GM19025 (cell line): Measurements from ENCODE around the gene FBXL5.
A peak's percentile ranks its signal among the peaks of the same experiment; 100 is the strongest.

ENCODE experiments used
- ATAC-seq: cut with Tn5 transposase; IDR thresholded peaks from one replicate; pipeline ENCODE4 v1.9.1; 2021; ENCODE audit warnings: mild to moderate bottlenecking, low read depth, moderate library complexity; ENCODE audit not compliant: unreplicated experiment

FBXL5 gene

GRCh38 chr4:15655223-15656037 lies at the start of gene FBXL5:
TSS of gene FBXL5 (minus strand) at chr4:15655357. CDS start at chr4:15655287, 70 bp downstream.
- ATAC-seq: peak; percentile 73

- no peak for ATAC-seq
Measured at GRCh38 chr4:15704129-15704528, 49.0 kb upstream of the FBXL5 start.

GRCh38 chr4:15703439-15703838 lies 48.3 kb upstream of the FBXL5 start:
- no peak for ATAC-seq

- peak; percentile 72 for ATAC-seq
Measured at GRCh38 chr4:15702941-15703403, 47.8 kb upstream of the FBXL5 start, which contains the start of gene BST1. TSS of gene BST1 (plus strand) at chr4:15703065. CDS start at chr4:15703145, 80 bp downstream.

- no peak for ATAC-seq
Measured at GRCh38 chr4:15696866-15697265, 41.7 kb upstream of the FBXL5 start.

- ATAC-seq: no peak
Measured at GRCh38 chr4:15695729-15696128, 40.6 kb upstream of the FBXL5 start.

- no peak for ATAC-seq
Measured at GRCh38 chr4:15695240-15695699, 40.1 kb upstream of the FBXL5 start.

- no peak for ATAC-seq
Measured at GRCh38 chr4:15694431-15694830, 39.3 kb upstream of the FBXL5 start.

- ATAC-seq: no peak
Measured at GRCh38 chr4:15692602-15693001, 37.4 kb upstream of the FBXL5 start.

- no peak for ATAC-seq
Measured at GRCh38 chr4:15691346-15692135, 36.4 kb upstream of the FBXL5 start.

GRCh38 chr4:15690020-15690809 lies 35.1 kb upstream of the FBXL5 start:
- ATAC-seq: no peak

GRCh38 chr4:15689540-15689939 lies 34.4 kb upstream of the FBXL5 start:
- no peak for ATAC-seq

GRCh38 chr4:15688051-15688450 lies 32.9 kb upstream of the FBXL5 start:
- ATAC-seq: no peak

- ATAC-seq: no peak
Measured at GRCh38 chr4:15684498-15684897, 29.3 kb upstream of the FBXL5 start.

- ATAC-seq: no peak
Measured at GRCh38 chr4:15683143-15683495, 28.0 kb upstream of the FBXL5 start.

- no peak for ATAC-seq
Measured at GRCh38 chr4:15682242-15683142, 27.3 kb upstream of the FBXL5 start.

GRCh38 chr4:15681372-15682241 lies 26.4 kb upstream of the FBXL5 start, which contains the start of gene FAM200B:
TSS of gene FAM200B (plus strand) at chr4:15681827. CDS start at chr4:15686978, 5,151 bp downstream.
- peak; percentile 90 for ATAC-seq

GRCh38 chr4:15681067-15681371 lies 25.9 kb upstream of the FBXL5 start:
- ATAC-seq: no peak

- no peak for ATAC-seq
Measured at GRCh38 chr4:15677507-15677988, 22.4 kb upstream of the FBXL5 start.
